Measurements from ENCODE around the gene GPR153. TPM values are rescaled to one million over a fixed set of nuclear protein-coding genes. Genes with fewer than 3 reads are reported as not detected.
"Not testable (repeated sequence)": the region's sequence is repeated elsewhere in the genome, so short reads cannot be mapped to it uniquely, and the experiment has no call there.

Gene GPR153
- polyA plus RNA-seq, 1 donor from 2014 or later = 26.9 TPM

DNA sequence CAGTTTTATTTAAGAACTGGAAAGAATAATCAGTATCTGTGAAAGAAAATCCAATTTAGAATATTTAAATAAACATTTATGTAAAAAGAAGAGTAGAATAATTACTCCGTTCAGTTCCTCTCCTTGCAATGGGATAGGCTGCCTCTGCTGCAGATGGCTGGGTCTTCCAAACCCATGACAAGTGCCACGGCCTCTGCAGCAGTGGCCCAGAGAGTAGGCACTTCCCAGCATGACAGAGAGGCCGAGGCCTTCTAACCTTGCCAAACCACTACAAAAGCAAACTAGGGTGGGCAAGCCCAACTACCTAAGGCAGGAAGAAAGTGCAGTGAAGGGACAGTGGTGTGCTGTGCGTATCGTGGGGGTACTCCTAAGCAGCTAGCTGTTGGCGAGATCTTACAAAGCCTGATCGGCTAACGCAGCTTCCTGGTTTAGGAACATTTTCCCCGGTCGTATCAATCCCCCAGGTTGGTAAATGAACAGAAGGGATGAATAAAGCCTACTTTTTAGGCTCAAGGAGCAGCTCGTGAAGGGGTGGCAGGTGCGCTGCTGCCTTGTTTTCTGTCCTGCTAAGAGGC, 39.6 kb downstream of the GPR153 start:
- H3K27ac ChIP-seq (ENCODE audit: low read length) = no peak overlapping the region
- H3K4me3 ChIP-seq (ENCODE audit: low read length) = no peak overlapping the region
- H3F3A ChIP-seq (ENCODE audit: insufficient read depth, low read length, poor library complexity, severe bottlenecking) = no peaks in the 10 kb centered on the region
- no peaks in the 10 kb centered on the region for H3K36me3 ChIP-seq (ENCODE audit: insufficient read depth, low read length)
- H3K4me2 ChIP-seq (ENCODE audit: low read length) = no peak overlapping the region
- H3K9me2 ChIP-seq (ENCODE audit: insufficient read depth, low read length) = no peaks in the 10 kb centered on the region
- H4K20me1 ChIP-seq (ENCODE audit: insufficient read depth) = no peaks in the 10 kb centered on the region
- H2AFZ ChIP-seq (ENCODE audit: low read depth, low read length) = no peak overlapping the region
- no peak overlapping the region for H3K9ac ChIP-seq (ENCODE audit: low read length)
- no peaks in the 10 kb centered on the region for H3K27me3 ChIP-seq (ENCODE audit: insufficient read depth, low read depth, low read length)
- no peak for TF ChIP-seq CTCF (IDR thresholded peaks at IDR 0.05; ENCODE audit: poor library complexity, severe bottlenecking)
- TF ChIP-seq POLR2AphosphoS5 (IDR thresholded peaks at IDR 0.05) = no peak
- TF ChIP-seq RAD21 (conservative IDR thresholded peaks at IDR 0.05) = no peak
- no peak for TF ChIP-seq MXI1 (conservative IDR thresholded peaks at IDR 0.05; ENCODE audit: poor library complexity, severe bottlenecking)
- TF ChIP-seq TAF1 (IDR thresholded peaks at IDR 0.05; ENCODE audit: low read depth) = no peak
- TF ChIP-seq EP300 (conservative IDR thresholded peaks at IDR 0.05; ENCODE audit: poor library complexity, severe bottlenecking) = no peak
- TF ChIP-seq SMC3 (conservative IDR thresholded peaks at IDR 0.05; ENCODE audit: poor library complexity) = no peak
- TF ChIP-seq EZH2 (IDR thresholded peaks at IDR 0.05; ENCODE audit: borderline replicate concordance, insufficient read depth, low read length, poor library complexity, severe bottlenecking) = no peak
- no peak for TF ChIP-seq REST (IDR thresholded peaks at IDR 0.05; ENCODE audit: borderline replicate concordance)
- no peaks in the 10 kb centered on the region for H3K79me2 ChIP-seq (replicated peaks; ENCODE audit: insufficient read depth, low read length)
- H3K9me3 ChIP-seq (ENCODE audit: low read length) = no peaks in the 10 kb centered on the region

DNA sequence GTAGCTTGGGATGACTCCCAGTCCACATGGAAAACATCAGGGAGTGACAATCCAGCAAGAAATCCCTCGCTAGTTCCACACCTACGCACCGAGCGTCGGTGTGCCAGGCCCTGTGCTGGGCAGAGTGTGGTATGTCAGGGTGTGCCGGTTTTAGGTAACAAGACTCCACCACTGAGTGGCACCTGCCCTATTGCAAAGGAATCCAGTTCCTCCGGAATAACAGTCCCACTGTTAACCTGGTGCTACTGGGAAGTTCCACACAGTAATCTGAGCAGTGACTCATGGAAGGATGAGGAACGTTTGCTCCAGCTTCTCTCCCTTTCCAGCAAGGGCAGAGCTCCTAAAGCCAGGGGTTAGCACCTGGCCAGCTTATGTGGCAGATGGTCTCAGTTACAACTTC, 40.7 kb downstream of the GPR153 start:
- no peaks in the 10 kb centered on the region for H3K9me2 ChIP-seq (ENCODE audit: insufficient read depth, low read length)
- no peak overlapping the region for H3K9ac ChIP-seq (ENCODE audit: low read length)
- no peaks in the 10 kb centered on the region for H3K36me3 ChIP-seq (ENCODE audit: insufficient read depth, low read length)
- no peak for TF ChIP-seq RAD21 (conservative IDR thresholded peaks at IDR 0.05)
- no peak for TF ChIP-seq EP300 (conservative IDR thresholded peaks at IDR 0.05; ENCODE audit: poor library complexity, severe bottlenecking)
- TF ChIP-seq MXI1 (conservative IDR thresholded peaks at IDR 0.05; ENCODE audit: poor library complexity, severe bottlenecking) = no peak
- TF ChIP-seq POLR2AphosphoS5 (IDR thresholded peaks at IDR 0.05) = no peak
- TF ChIP-seq SMC3 (conservative IDR thresholded peaks at IDR 0.05; ENCODE audit: poor library complexity) = no peak
- no peak for TF ChIP-seq EZH2 (IDR thresholded peaks at IDR 0.05; ENCODE audit: borderline replicate concordance, insufficient read depth, low read length, poor library complexity, severe bottlenecking)
- TF ChIP-seq TAF1 (IDR thresholded peaks at IDR 0.05; ENCODE audit: low read depth) = no peak
- TF ChIP-seq REST (IDR thresholded peaks at IDR 0.05; ENCODE audit: borderline replicate concordance) = no peak
- H4K20me1 ChIP-seq (ENCODE audit: insufficient read depth) = no peaks in the 10 kb centered on the region
- H2AFZ ChIP-seq (ENCODE audit: low read depth, low read length) = no peak overlapping the region
- H3K9me3 ChIP-seq (ENCODE audit: low read length) = no peaks in the 10 kb centered on the region
- no peak overlapping the region for H3K4me2 ChIP-seq (ENCODE audit: low read length)
- H3K79me2 ChIP-seq (replicated peaks; ENCODE audit: insufficient read depth, low read length) = no peaks in the 10 kb centered on the region
- H3F3A ChIP-seq (ENCODE audit: insufficient read depth, low read length, poor library complexity, severe bottlenecking) = no peaks in the 10 kb centered on the region
- H3K27ac ChIP-seq (ENCODE audit: low read length) = no peak overlapping the region
- H3K27me3 ChIP-seq (ENCODE audit: insufficient read depth, low read depth, low read length) = no peaks in the 10 kb centered on the region
- no peak overlapping the region for H3K4me3 ChIP-seq (ENCODE audit: low read length)

GRCh38 chr1:6219641-6220040, 41.3 kb downstream of the GPR153 start:
- H4K20me1 ChIP-seq (ENCODE audit: insufficient read depth); H3F3A ChIP-seq (ENCODE audit: insufficient read depth, low read length, poor library complexity, severe bottlenecking); H3K4me2 ChIP-seq (ENCODE audit: low read length); H2AFZ ChIP-seq (ENCODE audit: low read depth, low read length); H3K9me3 ChIP-seq (ENCODE audit: low read length); H3K27me3 ChIP-seq (ENCODE audit: insufficient read depth, low read depth, low read length); H3K9me2 ChIP-seq (ENCODE audit: insufficient read depth, low read length); H3K36me3 ChIP-seq (ENCODE audit: insufficient read depth, low read length); H3K4me3 ChIP-seq (ENCODE audit: low read length); H3K27ac ChIP-seq (ENCODE audit: low read length); H3K9ac ChIP-seq (ENCODE audit: low read length); H3K79me2 ChIP-seq (replicated peaks; ENCODE audit: insufficient read depth, low read length): not testable (repeated sequence)

Data from neural cell (in vitro differentiated cells).